ENCODE data around the gene SNED1.

SNED1 gene

GRCh38 chr2:241068136-241068941 lies 69.9 kb downstream of the SNED1 start:
- DNase-seq (ENCODE audit: low read depth) = no peak

GRCh38 chr2:241068942-241069810 lies 70.8 kb downstream of the SNED1 start:
- no peak for DNase-seq (ENCODE audit: low read depth)

- no peak for DNase-seq (ENCODE audit: low read depth)
Measured at GRCh38 chr2:241069821-241070281, 71.4 kb downstream of the SNED1 start.

GRCh38 chr2:241070361-241070760 lies 71.9 kb downstream of the SNED1 start:
- DNase-seq (ENCODE audit: low read depth) = no peak

GRCh38 chr2:241070811-241071676 lies 72.6 kb downstream of the SNED1 start:
- DNase-seq (ENCODE audit: low read depth) = no peak

- DNase-seq (ENCODE audit: low read depth) = no peak
Measured at GRCh38 chr2:241071677-241072111, 73.3 kb downstream of the SNED1 start.

GRCh38 chr2:241072151-241072550 lies 73.7 kb downstream of the SNED1 start:
- no peak for DNase-seq (ENCODE audit: low read depth)

- DNase-seq (ENCODE audit: low read depth) = no peak
Measured at GRCh38 chr2:241072553-241073165, 74.2 kb downstream of the SNED1 start.

GRCh38 chr2:241073166-241074064 lies 75.0 kb downstream of the SNED1 start:
- no peak for DNase-seq (ENCODE audit: low read depth)

GRCh38 chr2:241074065-241074818 lies 75.8 kb downstream of the SNED1 start:
- no peak for DNase-seq (ENCODE audit: low read depth)

GRCh38 chr2:241074901-241075540 lies 76.6 kb downstream of the SNED1 start:
- DNase-seq (ENCODE audit: low read depth) = no peak

- DNase-seq (ENCODE audit: low read depth) = no peak
Measured at GRCh38 chr2:241080405-241081189, 82.2 kb downstream of the SNED1 start.

GRCh38 chr2:241081190-241081642 lies 82.8 kb downstream of the SNED1 start:
- DNase-seq (ENCODE audit: low read depth) = no peak

- DNase-seq (ENCODE audit: low read depth) = no peak
Measured at GRCh38 chr2:241081643-241082340, 83.4 kb downstream of the SNED1 start.

GRCh38 chr2:241082341-241083090 lies 84.1 kb downstream of the SNED1 start:
- DNase-seq (ENCODE audit: low read depth) = no peak

- DNase-seq (ENCODE audit: low read depth) = no peak
Measured at GRCh38 chr2:241083091-241083415, 84.6 kb downstream of the SNED1 start.

- no peak for DNase-seq (ENCODE audit: low read depth)
Measured at GRCh38 chr2:241084856-241085444, 86.5 kb downstream of the SNED1 start.
